B cell (primary cell): Measurements from ENCODE around the gene PLEKHM3.

Experiments
- CTCF ChIP-seq: fragments of 200-600 bp; IDR thresholded peaks from one replicate; pipeline ENCODE4 v1.8.0; 2022; ENCODE audit warnings: antibody characterized with exemption, mild to moderate bottlenecking
- EZH2 ChIP-seq: IDR thresholded peaks from 2 replicates; pipeline ENCODE4 v1.6.1; 2012; ENCODE audit warnings: borderline replicate concordance, low read depth, mild to moderate bottlenecking, moderate library complexity, low read length; ENCODE audit not compliant: insufficient read depth, poor library complexity, severe bottlenecking

GRCh38 chr2:208037564-208038487, 12.5 kb upstream of the PLEKHM3 start:
- TF ChIP-seq CTCF: no peak
- no peak for TF ChIP-seq EZH2
